GM12875 (cell line): Measurements from ENCODE around the gene MIER1.
A peak's percentile ranks its signal among the peaks of the same experiment; 100 is the strongest.
"Not testable (repeated sequence)": the region's sequence is repeated elsewhere in the genome, so short reads cannot be mapped to it uniquely, and the experiment has no call there.

Experiments used
- H3K4me3 ChIP-seq: one replicate; pipeline ENCODE4 v1.5.1; 2011; ENCODE audit warnings: low read depth, low read length, control low read depth
- TF ChIP-seq, protein P1 (sequence below): IDR thresholded peaks from 2 replicates; pipeline ENCODE4 v1.5.1; 2011; ENCODE audit warnings: low read depth, mild to moderate bottlenecking, control low read depth, inconsistent platforms, low read length, moderate library complexity, borderline replicate concordance; ENCODE audit not compliant: insufficient read depth

MIER1 gene

GRCh38 chr1:66924756-66925557, at the start of gene MIER1, which contains the start of gene DNAI4:
TSS of gene MIER1 (plus strand) at chr1:66924990. CDS start at chr1:66925029, 39 bp downstream.
TSS of gene DNAI4 (minus strand) at chr1:66924856. CDS start at chr1:66924831, 25 bp downstream.
- H3K4me3 ChIP-seq: peak within 1 kb of the TSS; percentile 76
- TF ChIP-seq, protein P1, sequence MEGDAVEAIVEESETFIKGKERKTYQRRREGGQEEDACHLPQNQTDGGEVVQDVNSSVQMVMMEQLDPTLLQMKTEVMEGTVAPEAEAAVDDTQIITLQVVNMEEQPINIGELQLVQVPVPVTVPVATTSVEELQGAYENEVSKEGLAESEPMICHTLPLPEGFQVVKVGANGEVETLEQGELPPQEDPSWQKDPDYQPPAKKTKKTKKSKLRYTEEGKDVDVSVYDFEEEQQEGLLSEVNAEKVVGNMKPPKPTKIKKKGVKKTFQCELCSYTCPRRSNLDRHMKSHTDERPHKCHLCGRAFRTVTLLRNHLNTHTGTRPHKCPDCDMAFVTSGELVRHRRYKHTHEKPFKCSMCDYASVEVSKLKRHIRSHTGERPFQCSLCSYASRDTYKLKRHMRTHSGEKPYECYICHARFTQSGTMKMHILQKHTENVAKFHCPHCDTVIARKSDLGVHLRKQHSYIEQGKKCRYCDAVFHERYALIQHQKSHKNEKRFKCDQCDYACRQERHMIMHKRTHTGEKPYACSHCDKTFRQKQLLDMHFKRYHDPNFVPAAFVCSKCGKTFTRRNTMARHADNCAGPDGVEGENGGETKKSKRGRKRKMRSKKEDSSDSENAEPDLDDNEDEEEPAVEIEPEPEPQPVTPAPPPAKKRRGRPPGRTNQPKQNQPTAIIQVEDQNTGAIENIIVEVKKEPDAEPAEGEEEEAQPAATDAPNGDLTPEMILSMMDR: no peak

GRCh38 chr1:66876664-66877063, 48.1 kb upstream of the MIER1 start:
- TF ChIP-seq, protein P1: no peak
- no peak overlapping the region for H3K4me3 ChIP-seq

GRCh38 chr1:66889030-66889429, 35.8 kb upstream of the MIER1 start:
- H3K4me3 ChIP-seq: no peak overlapping the region
- TF ChIP-seq, protein P1: no peak

DNA sequence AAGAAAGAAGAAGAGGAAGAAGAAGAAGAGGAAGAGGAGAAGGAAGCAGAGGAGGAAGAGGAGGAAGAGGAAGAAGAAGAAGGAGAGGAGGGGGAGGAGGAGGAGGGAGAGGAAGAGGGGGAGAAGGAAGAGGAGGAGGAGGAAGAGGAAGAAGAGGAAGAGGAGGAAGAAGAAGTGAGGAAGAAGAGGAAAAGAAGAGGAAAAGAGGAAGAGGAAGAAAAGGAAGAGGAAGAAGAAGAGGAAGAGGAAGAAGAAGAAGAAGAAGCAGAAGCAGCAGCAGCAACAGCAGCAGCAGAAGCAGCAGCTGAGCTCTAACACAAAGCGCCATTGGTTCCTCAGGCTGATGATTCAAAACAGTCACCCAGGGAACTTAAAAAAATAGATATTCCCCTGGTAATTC, 34.2 kb upstream of the MIER1 start:
- TF ChIP-seq, protein P1: no peak
- no peak overlapping the region for H3K4me3 ChIP-seq

DNA sequence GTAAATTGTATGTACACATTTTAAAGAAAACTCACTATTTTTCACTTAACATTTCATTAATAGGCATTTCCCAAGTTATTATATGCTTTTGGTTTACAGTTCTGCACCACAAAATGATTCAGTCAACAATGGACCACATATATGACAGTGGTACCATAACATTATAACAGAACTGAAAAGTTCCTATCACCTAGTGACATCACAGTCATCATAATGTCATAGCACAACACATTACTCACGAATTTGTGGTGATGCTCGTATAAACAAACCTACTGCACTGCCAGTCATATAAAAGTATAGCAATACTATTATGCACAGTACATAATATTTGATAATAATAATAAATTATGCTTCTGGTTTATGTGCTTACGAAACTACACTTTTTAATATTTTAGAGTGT, 31.1 kb upstream of the MIER1 start:
- TF ChIP-seq, protein P1: no peak
- no peak overlapping the region for H3K4me3 ChIP-seq

DNA sequence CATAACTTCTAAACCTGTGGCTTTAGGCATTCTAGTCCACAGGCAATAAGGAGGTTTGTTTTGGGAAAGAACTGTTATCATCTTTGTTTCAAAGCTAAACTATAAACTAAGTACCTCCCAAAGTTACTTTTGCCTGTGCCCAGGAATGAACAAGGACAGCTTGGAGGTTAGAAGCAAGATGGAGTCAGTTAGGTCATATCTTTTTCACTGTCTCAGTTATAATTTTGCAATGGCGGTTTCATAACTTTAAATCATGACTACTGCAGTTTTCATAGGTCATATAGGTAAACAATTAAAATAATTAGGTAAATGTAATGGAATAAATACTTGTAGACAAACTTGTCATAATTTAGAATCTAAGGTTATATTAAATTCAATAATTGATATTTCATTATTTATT, 9.6 kb upstream of the MIER1 start:
- H3K4me3 ChIP-seq: not testable (repeated sequence)

- no peak overlapping the region for H3K4me3 ChIP-seq
- TF ChIP-seq, protein P1: no peak
These were observed 8.5 kb upstream of the MIER1 start for GRCh38 chr1:66916320-66916719.
